Endodermal cell (in vitro differentiated cells): ENCODE data around the gene SLC5A2. TPM values are rescaled to one million over a fixed set of nuclear protein-coding genes. Genes with fewer than 3 reads are reported as not detected.
A peak's percentile ranks its signal among the peaks of the same experiment; 100 is the strongest.

Experiments used
- DNase-seq: peaks from one replicate; pipeline ENCODE4 v3.0.0-alpha.2; 2017
- H3K27ac ChIP-seq: 2 replicates; pipeline ENCODE4 v1.5.1; 2013; ENCODE audit warnings: mild to moderate bottlenecking, low read depth, low read length, moderate library complexity
- H3K27me3 ChIP-seq: 2 replicates; pipeline ENCODE4 v1.6.1; 2013; ENCODE audit warnings: mild to moderate bottlenecking, low read length, moderate library complexity; ENCODE audit not compliant: insufficient read depth, control insufficient read depth, poor library complexity, severe bottlenecking
- H3K36me3 ChIP-seq: 2 replicates; pipeline ENCODE4 v1.7.0; 2013; ENCODE audit warnings: mild to moderate bottlenecking, low read length, moderate library complexity; ENCODE audit not compliant: control insufficient read depth, insufficient read depth
- H3K4me1 ChIP-seq: one replicate; pipeline ENCODE4 v1.7.0; 2013; ENCODE audit warnings: low read length; ENCODE audit not compliant: control insufficient read depth, insufficient read depth
- H3K4me3 ChIP-seq: 2 replicates; pipeline ENCODE4 v1.5.1; 2013; ENCODE audit warnings: mild to moderate bottlenecking, low read length, moderate library complexity
- H3K9ac ChIP-seq: 2 replicates; pipeline ENCODE4 v1.6.1; 2013; ENCODE audit warnings: mild to moderate bottlenecking, low read length, moderate library complexity; ENCODE audit not compliant: poor library complexity, severe bottlenecking; ENCODE audit errors: extremely low read depth
- H3K9me3 ChIP-seq: 2 replicates; pipeline ENCODE4 v1.6.1; 2013; ENCODE audit warnings: mild to moderate bottlenecking, low read length, moderate library complexity; ENCODE audit not compliant: control insufficient read depth
- H3K27ac Mint-ChIP-seq: 2 replicates; pipeline ENCODE4 v1.8.0; 2020; ENCODE audit warnings: mixed read lengths
- H3K27me3 Mint-ChIP-seq: 2 replicates; pipeline ENCODE4 v1.8.0; 2021; ENCODE audit warnings: mild to moderate bottlenecking, mixed read lengths; ENCODE audit not compliant: insufficient read depth
- H3K36me3 Mint-ChIP-seq: 2 replicates; pipeline ENCODE4 v1.8.0; 2020; ENCODE audit warnings: low read depth, mixed read lengths
- H3K4me1 Mint-ChIP-seq: 2 replicates; pipeline ENCODE4 v1.8.0; 2020; ENCODE audit warnings: mixed read lengths
- H3K4me3 Mint-ChIP-seq: 2 replicates; pipeline ENCODE4 v1.8.0; 2020; ENCODE audit warnings: mild to moderate bottlenecking, moderate library complexity, mixed read lengths
- H3K9me3 Mint-ChIP-seq: 2 replicates; pipeline ENCODE4 v1.8.0; 2020; ENCODE audit warnings: mild to moderate bottlenecking, mixed read lengths
- CTCF ChIP-seq: fragments of 200-600 bp; sonication (generic); conservative IDR thresholded peaks from 2 replicates; pipeline ENCODE4 v1.5.0; 2021; ENCODE audit warnings: antibody characterized with exemption, mild to moderate bottlenecking
- WGBS, 2 experiments: methylation state at CpG; one replicate each; pipeline versions ENCODE4 v1.1.5 to v1.1.7; 2013; ENCODE audit warnings: missing lambda C conversion rate in 2 of 2, mixed read lengths in 1 of 2; ENCODE audit not compliant: insufficient coverage in 1 of 2, insufficient read length in 1 of 2; 5-methylcytosine and 5-hydroxymethylcytosine counted together
- total RNA-seq, 2 donors: library from RNA; stranded (reverse); fragmentation: NEBNext Ultra II Directional in 1 of 2; extraction: Animal tissue kit (Norgen Biotek cat#: 25700) in 1 of 2; gene quantifications; 2 replicates in 1 of 2; 3 replicates in 1 of 2; pipeline ENCODE4 v1.2.1, GENCODE V29; 2021

SLC5A2 gene
- total RNA-seq, 2 donors from 2014 or later: 0.22 to 0.24 TPM

DNA sequence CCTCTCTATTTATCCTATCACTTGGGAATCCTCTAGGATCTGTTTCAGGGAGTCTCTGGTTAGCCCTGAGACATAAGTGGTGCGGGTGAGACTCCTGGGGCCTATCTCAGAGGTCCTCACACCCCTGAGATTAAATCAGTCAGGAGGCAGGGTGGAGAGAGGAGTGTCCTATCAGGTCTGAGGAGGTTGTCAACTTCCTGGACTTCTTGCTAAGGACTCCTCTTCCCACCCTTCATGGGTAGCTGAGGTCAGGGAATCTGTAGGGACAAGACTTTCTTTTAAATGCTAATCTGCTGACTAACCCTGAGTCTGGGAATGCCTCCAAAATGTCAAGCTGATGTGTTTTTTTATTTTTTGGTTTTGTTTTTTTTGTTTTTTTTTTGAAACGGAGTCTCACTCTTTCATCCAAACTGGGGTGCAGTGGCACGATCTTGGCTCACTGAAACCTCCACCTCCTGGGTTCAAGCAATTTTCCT is 30.3 kb upstream of the SLC5A2 start:
- no peak overlapping the region for H3K9ac ChIP-seq
- Mint-ChIP-seq H3K27me3 (no peaks in the 10 kb centered on the region), H3K4me3 (no peak overlapping the region), H3K36me3 (peaks cover 3% of the 10 kb centered on the region), H3K9me3 (no peaks in the 10 kb centered on the region), H3K4me1 (peaks cover 24% of the 10 kb centered on the region), H3K27ac (peak overlapping the region; percentile 48)
- DNase-seq: peak; percentile 64
- peaks cover 11% of the 10 kb centered on the region for H3K4me1 ChIP-seq
- no peak overlapping the region for H3K27ac ChIP-seq
- no peaks in the 10 kb centered on the region for H3K9me3 ChIP-seq
- no peak overlapping the region for H3K4me3 ChIP-seq
- H3K27me3 ChIP-seq: no peaks in the 10 kb centered on the region
- WGBS, 2 experiments: 73% methylated on average over 3 of the region's 3 CpGs; no CpG with 5 or more reads in 1 of the 2 experiments
- no peak for TF ChIP-seq CTCF
- H3K36me3 ChIP-seq: peaks cover 19% of the 10 kb centered on the region

GRCh38 chr16:31453255-31454204 is 29.4 kb upstream of the SLC5A2 start:
- WGBS, 2 experiments: 59 to 64% methylated on average over 8 to 20 of the region's 20 CpGs
- no peak for TF ChIP-seq CTCF
- Histone ChIP-seq H3K27ac (no peak overlapping the region), H3K36me3 (peaks cover 19% of the 10 kb centered on the region), H3K9ac (no peak overlapping the region), H3K9me3 (no peaks in the 10 kb centered on the region), H3K4me1 (peaks cover 11% of the 10 kb centered on the region), H3K4me3 (no peak overlapping the region), H3K27me3 (no peaks in the 10 kb centered on the region)
- peaks cover 24% of the 10 kb centered on the region for H3K4me1 Mint-ChIP-seq
- no peaks in the 10 kb centered on the region for H3K27me3 Mint-ChIP-seq
- DNase-seq: peak; percentile 68
- peak overlapping the region; percentile 2 for H3K4me3 Mint-ChIP-seq
- H3K9me3 Mint-ChIP-seq: no peaks in the 10 kb centered on the region
- peak overlapping the region; percentile 39 for H3K27ac Mint-ChIP-seq
- H3K36me3 Mint-ChIP-seq: peaks cover 3% of the 10 kb centered on the region

DNA sequence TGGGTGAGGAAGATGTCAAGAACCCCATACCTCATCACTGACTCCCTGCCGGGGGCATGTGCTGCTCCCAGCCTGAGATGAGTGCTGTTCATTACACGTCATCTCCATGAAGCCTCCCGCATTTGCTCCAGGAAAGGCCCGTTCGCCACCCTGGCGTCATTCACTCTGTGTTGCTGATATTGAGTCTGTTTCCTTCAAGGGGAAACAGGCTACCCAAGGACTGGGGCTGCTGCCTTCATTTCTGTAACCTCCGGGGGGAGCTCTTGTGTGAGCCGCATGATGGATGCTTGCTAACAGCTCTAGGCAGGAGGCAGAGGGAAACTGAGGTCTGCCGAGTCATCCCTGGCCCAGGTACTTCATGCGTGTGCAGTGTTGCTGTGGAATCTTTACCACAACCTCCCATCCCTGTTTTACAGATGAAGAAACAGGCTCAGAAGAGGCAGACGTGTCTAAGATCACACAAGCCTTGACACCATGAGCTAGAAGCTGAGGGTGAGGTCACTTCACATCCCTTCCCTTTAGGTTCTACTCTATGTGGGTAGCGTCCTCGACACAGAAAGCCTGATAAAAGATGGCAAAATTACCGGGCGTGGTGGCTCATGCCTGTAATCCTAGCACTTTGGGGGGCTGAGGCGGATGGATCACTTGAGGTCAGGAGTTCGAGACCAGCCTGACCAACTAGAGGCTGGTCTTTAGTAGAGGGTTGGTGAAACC is 27.2 kb upstream of the SLC5A2 start:
- Histone ChIP-seq H3K27ac (no peak overlapping the region), H3K4me3 (no peak overlapping the region), H3K9ac (no peak overlapping the region), H3K9me3 (no peaks in the 10 kb centered on the region), H3K4me1 (peaks cover 11% of the 10 kb centered on the region), H3K27me3 (no peaks in the 10 kb centered on the region), H3K36me3 (peaks cover 19% of the 10 kb centered on the region)
- WGBS, 2 experiments: 90 to 94% methylated on average over 12 to 17 of the region's 17 CpGs
- Mint-ChIP-seq H3K27ac (no peak overlapping the region), H3K36me3 (peaks cover 3% of the 10 kb centered on the region), H3K27me3 (no peaks in the 10 kb centered on the region), H3K4me3 (no peak overlapping the region), H3K9me3 (no peaks in the 10 kb centered on the region), H3K4me1 (peaks cover 27% of the 10 kb centered on the region)
- TF ChIP-seq CTCF: peak; percentile 76
- peak; percentile 77 for DNase-seq
